HEK293 (cell line): Measurements from ENCODE around the gene ASPRV1.

Source experiments
- CTCF ChIA-PET: fragments of 350-600 bp; formaldehyde crosslinking; extraction: SDS; loops from one replicate; lab custom pipeline; 2021; ENCODE audit warnings: antibody characterized with exemption; lab: Yijun Ruan, JAX
- POLR2A ChIA-PET: fragments of 300-600 bp; formaldehyde crosslinking; extraction: SDS; loops from one replicate; lab custom pipeline; 2020; ENCODE audit warnings: antibody characterized with exemption, inconsistent platforms; lab: Yijun Ruan, JAX
- H3K27ac ChIP-seq: fragments of 200-500 bp; sonication (Bioruptor generic); 2 replicates; pipeline ENCODE4 v1.5.1; 2014; ENCODE audit warnings: low read depth, low read length, control low read depth, inconsistent platforms; ENCODE audit errors: extremely low read depth
- H3K36me3 ChIP-seq, 2 experiments: fragments of 200-500 bp in 1 of 2; sonication (Bioruptor generic) in 1 of 2; 1 replicate in 1 of 2; 2 replicates in 1 of 2; pipeline ENCODE4 v1.5.1; 2014 to 2017; ENCODE audit warnings: inconsistent platforms in 2 of 2, low read length in 2 of 2; ENCODE audit not compliant: control insufficient read depth in 2 of 2, insufficient read depth in 1 of 2
- H3K4me1 ChIP-seq: fragments of 200-500 bp; sonication (Bioruptor generic); 2 replicates; pipeline ENCODE4 v1.5.1; 2014; ENCODE audit warnings: mild to moderate bottlenecking, low read length, inconsistent platforms; ENCODE audit not compliant: control insufficient read depth, insufficient read depth
- H3K4me3 ChIP-seq: 2 replicates; pipeline ENCODE4 v1.5.1; 2011; ENCODE audit warnings: low read depth, mild to moderate bottlenecking, control low read depth, low read length, moderate library complexity
- H3K9me3 ChIP-seq: fragments of 200-500 bp; sonication (Bioruptor generic); 2 replicates; pipeline ENCODE4 v1.5.1; 2014; ENCODE audit warnings: low read depth, low read length, inconsistent platforms; ENCODE audit not compliant: control insufficient read depth, insufficient read depth
- GLI2 ChIP-seq: fragments of 450-650 bp; formaldehyde crosslinking; IDR thresholded peaks from 2 replicates; pipeline ENCODE4; 2017; ENCODE audit warnings: missing biosample characterization, missing genetic modification characterization, low read depth, borderline replicate concordance
- GLI4 ChIP-seq: fragments of 450-650 bp; formaldehyde crosslinking; IDR thresholded peaks from 2 replicates; pipeline ENCODE4 v1.5.1; 2016; ENCODE audit warnings: missing biosample characterization, missing genetic modification characterization
- RBAK ChIP-seq: fragments of 450-650 bp; formaldehyde crosslinking; IDR thresholded peaks from 2 replicates; pipeline ENCODE4 v1.5.1; 2016; ENCODE audit warnings: missing biosample characterization, missing genetic modification characterization
- YY1 ChIP-seq: fragments of 450-650 bp; formaldehyde crosslinking; IDR thresholded peaks from 2 replicates; pipeline ENCODE4 v1.5.1; 2018; ENCODE audit warnings: missing biosample characterization, missing genetic modification characterization
- ZBTB1 ChIP-seq: fragments of 450-650 bp; formaldehyde crosslinking; IDR thresholded peaks from 2 replicates; pipeline ENCODE4 v1.5.1; 2016; ENCODE audit warnings: missing biosample characterization, missing genetic modification characterization
- ZBTB7A ChIP-seq: fragments of 450-650 bp; formaldehyde crosslinking; IDR thresholded peaks from 2 replicates; pipeline ENCODE4 v1.5.1; 2016; ENCODE audit warnings: low read depth, missing biosample characterization, missing genetic modification characterization
- ZEB2 ChIP-seq: fragments of 450-650 bp; formaldehyde crosslinking; IDR thresholded peaks from 2 replicates; pipeline ENCODE4 v1.5.1; 2016; ENCODE audit warnings: missing biosample characterization, missing genetic modification characterization
- ZFP3 ChIP-seq: fragments of 450-650 bp; formaldehyde crosslinking; IDR thresholded peaks from 2 replicates; pipeline ENCODE4 v1.5.1; 2016; ENCODE audit warnings: low read depth, missing biosample characterization, missing genetic modification characterization
- ZFP69B ChIP-seq: fragments of 450-650 bp; formaldehyde crosslinking; IDR thresholded peaks from 2 replicates; pipeline ENCODE4 v1.5.1; 2016; ENCODE audit warnings: missing biosample characterization, missing genetic modification characterization
- ZNF114 ChIP-seq: fragments of 450-650 bp; formaldehyde crosslinking; IDR thresholded peaks from 2 replicates; pipeline ENCODE4 v1.5.0; 2017; ENCODE audit warnings: missing biosample characterization, missing genetic modification characterization
- ZNF140 ChIP-seq: fragments of 450-650 bp; formaldehyde crosslinking; IDR thresholded peaks from 2 replicates; pipeline ENCODE4 v1.5.1; 2016; ENCODE audit warnings: missing biosample characterization, missing genetic modification characterization
- ZNF146 ChIP-seq: fragments of 450-650 bp; formaldehyde crosslinking; IDR thresholded peaks from 2 replicates; pipeline ENCODE4 v1.5.1; 2016; ENCODE audit warnings: missing biosample characterization, missing genetic modification characterization
- ZNF169 ChIP-seq: fragments of 450-650 bp; formaldehyde crosslinking; IDR thresholded peaks from 2 replicates; pipeline ENCODE4 v1.5.1; 2016; ENCODE audit warnings: missing biosample characterization, missing genetic modification characterization
- ZNF335 ChIP-seq: fragments of 450-650 bp; formaldehyde crosslinking; conservative IDR thresholded peaks from 2 replicates; pipeline ENCODE4 v1.5.1; 2016; ENCODE audit warnings: missing biosample characterization, missing genetic modification characterization
- ZNF561 ChIP-seq: fragments of 450-650 bp; IDR thresholded peaks from 2 replicates; pipeline ENCODE4 v1.5.1; 2018; ENCODE audit warnings: missing biosample characterization, missing genetic modification characterization, borderline replicate concordance
- ZNF585B ChIP-seq: fragments of 450-650 bp; formaldehyde crosslinking; IDR thresholded peaks from 2 replicates; pipeline ENCODE4 v1.5.1; 2016; ENCODE audit warnings: missing biosample characterization, missing genetic modification characterization
- ZNF596 ChIP-seq: fragments of 450-650 bp; IDR thresholded peaks from 2 replicates; pipeline ENCODE4 v1.5.0; 2018; ENCODE audit warnings: missing biosample characterization, mild to moderate bottlenecking, missing genetic modification characterization, moderate library complexity
- ZNF654 ChIP-seq: fragments of 450-650 bp; formaldehyde crosslinking; IDR thresholded peaks from 2 replicates; pipeline ENCODE4 v1.5.1; 2016; ENCODE audit warnings: low read depth, missing biosample characterization, missing genetic modification characterization
- ZNF747 ChIP-seq: fragments of 450-650 bp; formaldehyde crosslinking; IDR thresholded peaks from 2 replicates; pipeline ENCODE4 v1.5.1; 2016; ENCODE audit warnings: missing biosample characterization, missing genetic modification characterization
- ZNF837 ChIP-seq: fragments of 450-650 bp; formaldehyde crosslinking; IDR thresholded peaks from 2 replicates; pipeline ENCODE4 v1.5.1; 2016; ENCODE audit warnings: missing biosample characterization, missing genetic modification characterization
- TF ChIP-seq, protein P1 (sequence below): fragments of 450-650 bp; formaldehyde crosslinking; IDR thresholded peaks from 2 replicates; pipeline ENCODE4 v1.5.1; 2016; ENCODE audit warnings: missing biosample characterization, missing genetic modification characterization, borderline replicate concordance
- TF ChIP-seq, protein P2 (sequence below): fragments of 450-650 bp; formaldehyde crosslinking; IDR thresholded peaks from 2 replicates; pipeline ENCODE4 v1.5.1; 2016; ENCODE audit warnings: missing biosample characterization, missing genetic modification characterization

Gene ASPRV1

DNA sequence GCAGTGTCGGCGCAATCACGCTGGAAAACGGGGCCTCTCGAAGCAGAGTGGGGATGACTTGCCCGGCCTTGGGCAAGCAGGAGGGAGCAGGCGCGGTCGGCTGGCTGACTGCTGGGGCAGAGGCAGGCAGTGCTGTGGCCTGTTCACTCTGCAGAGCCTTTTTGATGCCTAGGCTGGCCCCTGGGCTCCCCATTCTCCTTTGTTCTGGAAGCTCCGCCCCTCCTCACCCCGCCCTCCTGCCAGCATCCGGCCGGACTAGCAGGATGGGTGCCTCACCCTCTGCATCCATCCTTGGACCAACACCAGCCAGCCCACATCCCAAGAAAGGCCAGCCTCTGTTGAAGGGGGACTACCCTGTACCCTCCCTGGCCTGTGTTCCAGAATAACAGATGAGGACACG, at the start of gene ASPRV1:
Gene ASPRV1, minus strand, starts transcription at position 136 of the 400 bp plus-strand sequence. CDS start 195 bp downstream, outside the sequence.
- TF ChIP-seq GLI2 (no peak), RBAK (tag by site-specific recombination) (no peak), ZBTB1 (no peak), ZNF169 (no peak)
- TF ChIP-seq, all 188 proteins: peak for 0
- no peaks in the 10 kb centered on the region for H3K36me3 ChIP-seq
- H3K27ac ChIP-seq = no peak within 1 kb of the TSS
- H3K4me1 ChIP-seq = no peaks in the 10 kb centered on the region
- ChIA-PET CTCF (no interaction called here), POLR2A (no interaction called here)
- no peak within 1 kb of the TSS for H3K4me3 ChIP-seq
- H3K9me3 ChIP-seq = no peaks in the 10 kb centered on the region

DNA sequence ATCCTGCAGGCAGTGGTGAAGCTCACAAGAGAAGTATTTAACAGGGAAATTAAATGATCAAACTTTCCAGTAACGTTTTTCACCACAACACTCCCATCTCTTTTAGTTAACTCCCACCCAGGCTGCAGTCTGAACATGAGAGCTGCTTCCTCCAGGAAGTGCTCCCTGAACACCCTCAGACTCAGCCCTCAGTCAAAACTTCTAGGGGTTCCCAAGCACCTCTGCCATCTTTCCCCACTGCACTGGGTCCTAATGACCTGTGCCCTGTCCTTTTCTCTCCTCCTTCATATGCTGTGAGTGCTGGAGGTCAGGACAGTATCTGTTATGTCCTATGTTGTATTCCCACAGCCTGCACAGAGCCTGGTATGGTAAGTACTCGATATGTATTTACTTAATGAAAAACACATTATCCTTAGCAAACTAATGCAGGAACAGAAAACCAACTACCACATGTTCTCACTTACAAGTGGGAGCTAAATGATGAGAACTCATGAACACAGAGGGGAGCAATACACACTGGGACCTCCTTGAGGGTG, 49.2 kb upstream of the ASPRV1 start:
- Histone ChIP-seq H3K36me3 (no peaks in the 10 kb centered on the region), H3K4me3 (no peak overlapping the region), H3K9me3 (no peaks in the 10 kb centered on the region), H3K27ac (no peak overlapping the region), H3K4me1 (no peaks in the 10 kb centered on the region)
- no peak for TF ChIP-seq ZNF114 (tag by site-specific recombination)
- TF ChIP-seq ZFP3 (tag by site-specific recombination) = no peak
- no peak for TF ChIP-seq ZEB2 (tag by site-specific recombination)
- no peak for TF ChIP-seq ZNF561 (tag by site-specific recombination)
- no peak for TF ChIP-seq YY1 (tag by site-specific recombination)
- no peak for TF ChIP-seq ZNF146 (tag by site-specific recombination)
- no peak for TF ChIP-seq ZBTB7A (tag by site-specific recombination)
- no peak for TF ChIP-seq ZNF654 (tag by site-specific recombination)
- TF ChIP-seq, protein P1, sequence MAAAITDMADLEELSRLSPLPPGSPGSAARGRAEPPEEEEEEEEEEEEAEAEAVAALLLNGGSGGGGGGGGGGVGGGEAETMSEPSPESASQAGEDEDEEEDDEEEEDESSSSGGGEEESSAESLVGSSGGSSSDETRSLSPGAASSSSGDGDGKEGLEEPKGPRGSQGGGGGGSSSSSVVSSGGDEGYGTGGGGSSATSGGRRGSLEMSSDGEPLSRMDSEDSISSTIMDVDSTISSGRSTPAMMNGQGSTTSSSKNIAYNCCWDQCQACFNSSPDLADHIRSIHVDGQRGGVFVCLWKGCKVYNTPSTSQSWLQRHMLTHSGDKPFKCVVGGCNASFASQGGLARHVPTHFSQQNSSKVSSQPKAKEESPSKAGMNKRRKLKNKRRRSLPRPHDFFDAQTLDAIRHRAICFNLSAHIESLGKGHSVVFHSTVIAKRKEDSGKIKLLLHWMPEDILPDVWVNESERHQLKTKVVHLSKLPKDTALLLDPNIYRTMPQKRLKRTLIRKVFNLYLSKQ = no peak
- no peak for TF ChIP-seq ZNF837
- TF ChIP-seq GLI4 (tag by site-specific recombination) = no peak
- TF ChIP-seq ZNF585B = no peak
- no peak for TF ChIP-seq ZNF335 (tag by site-specific recombination)
- no peak for TF ChIP-seq ZNF596 (tag by site-specific recombination)
- TF ChIP-seq, protein P2, sequence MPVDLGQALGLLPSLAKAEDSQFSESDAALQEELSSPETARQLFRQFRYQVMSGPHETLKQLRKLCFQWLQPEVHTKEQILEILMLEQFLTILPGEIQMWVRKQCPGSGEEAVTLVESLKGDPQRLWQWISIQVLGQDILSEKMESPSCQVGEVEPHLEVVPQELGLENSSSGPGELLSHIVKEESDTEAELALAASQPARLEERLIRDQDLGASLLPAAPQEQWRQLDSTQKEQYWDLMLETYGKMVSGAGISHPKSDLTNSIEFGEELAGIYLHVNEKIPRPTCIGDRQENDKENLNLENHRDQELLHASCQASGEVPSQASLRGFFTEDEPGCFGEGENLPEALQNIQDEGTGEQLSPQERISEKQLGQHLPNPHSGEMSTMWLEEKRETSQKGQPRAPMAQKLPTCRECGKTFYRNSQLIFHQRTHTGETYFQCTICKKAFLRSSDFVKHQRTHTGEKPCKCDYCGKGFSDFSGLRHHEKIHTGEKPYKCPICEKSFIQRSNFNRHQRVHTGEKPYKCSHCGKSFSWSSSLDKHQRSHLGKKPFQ (tag by site-specific recombination) = no peak
- TF ChIP-seq ZNF140 (tag by site-specific recombination) = no peak
- no peak for TF ChIP-seq ZFP69B
- TF ChIP-seq ZNF747 (tag by site-specific recombination) = no peak
- ChIA-PET CTCF (interaction anchor here (0.5 to 1.5 kb wide), 2 partner anchors 38 to 60 kb away, joined by 3 to 5 read pairs; no protein-coding TSS in a partner anchor), POLR2A (interaction anchor here (1.1 kb wide), 1 partner anchor 96 kb away, joined by 3 read pairs; the partner anchor contains the start of gene MXD1)
